CD4-positive, alpha-beta T cell (primary cell): ENCODE data around the gene TUBA3C. TPM values are rescaled to one million over a fixed set of nuclear protein-coding genes. Genes with fewer than 3 reads are reported as not detected.

Source experiments
- ATAC-seq: fragments of 200-7000 bp; cut with Tn5 transposase; one replicate; pipeline ENCODE4 v1.10.0; 2022; ENCODE audit warnings: mild to moderate bottlenecking; ENCODE audit not compliant: poor library complexity
- CTCF ChIA-PET: fragments of 350-600 bp; sonication (Branson Sonifier 250); formaldehyde crosslinking; loops from one replicate; lab custom pipeline; 2021; ENCODE audit warnings: antibody characterized with exemption, inconsistent platforms; lab: Charles Lee
- POLR2A ChIA-PET: fragments of 350-600 bp; sonication (Branson Sonifier 250); formaldehyde crosslinking; loops from one replicate; lab custom pipeline; 2021; ENCODE audit warnings: antibody characterized with exemption, inconsistent platforms; lab: Charles Lee
- DNase-seq, 14 experiments: peaks; one replicate each; pipeline ENCODE4 v3.0.0-alpha.2; 2013 to 2020; ENCODE audit warnings: mixed read lengths in 2 of 14
- H3K27ac ChIP-seq, 2 donors: one replicate each; pipeline versions ENCODE4 v1.5.1 to v1.7.0; 2013; ENCODE audit warnings: low read length in 2 of 2, low read depth in 1 of 2, mild to moderate bottlenecking in 1 of 2
- H3K27me3 ChIP-seq, 2 experiments: 1 replicate in 1 of 2; 2 replicates in 1 of 2; pipeline versions ENCODE4 v1.6.1 to v1.7.0; 2013; ENCODE audit warnings: low read length in 2 of 2, control low read depth in 1 of 2, mild to moderate bottlenecking in 1 of 2, moderate library complexity in 1 of 2; ENCODE audit not compliant: insufficient read depth in 2 of 2, control insufficient read depth in 1 of 2
- H3K36me3 ChIP-seq: one replicate; pipeline ENCODE4 v1.6.1; 2013; ENCODE audit warnings: low read length, control low read depth; ENCODE audit not compliant: insufficient read depth
- H3K4me1 ChIP-seq: one replicate; pipeline ENCODE4 v1.6.1; 2013; ENCODE audit warnings: low read length, control low read depth; ENCODE audit not compliant: insufficient read depth
- H3K4me3 ChIP-seq: one replicate; pipeline ENCODE4 v1.5.1; 2013; ENCODE audit warnings: mild to moderate bottlenecking, low read length, moderate library complexity
- H3K9me3 ChIP-seq, 2 experiments: 1 replicate in 1 of 2; 2 replicates in 1 of 2; pipeline versions ENCODE4 v1.6.1 to v1.7.0; 2013; ENCODE audit warnings: low read length in 2 of 2, mild to moderate bottlenecking in 2 of 2, control low read depth in 1 of 2, moderate library complexity in 1 of 2; ENCODE audit not compliant: control insufficient read depth in 1 of 2, insufficient read depth in 1 of 2
- H3K27ac Mint-ChIP-seq: one replicate; pipeline ENCODE4 v1.8.0; 2020; ENCODE audit warnings: mixed read lengths
- H3K27me3 Mint-ChIP-seq: one replicate; pipeline ENCODE4 v1.8.0; 2021; ENCODE audit warnings: mixed read lengths
- H3K36me3 Mint-ChIP-seq: one replicate; pipeline ENCODE4 v1.8.0; 2021; ENCODE audit warnings: low read depth, mixed read lengths
- H3K4me1 Mint-ChIP-seq: one replicate; pipeline ENCODE4 v1.8.0; 2021; ENCODE audit warnings: low read depth, mixed read lengths
- H3K4me3 Mint-ChIP-seq: one replicate; pipeline ENCODE4 v1.8.0; 2020; ENCODE audit warnings: mild to moderate bottlenecking, mixed read lengths
- H3K9me3 Mint-ChIP-seq: one replicate; pipeline ENCODE4 v1.8.0; 2020; ENCODE audit warnings: mixed read lengths
- CTCF ChIP-seq: fragments of 200-600 bp; IDR thresholded peaks from one replicate; pipeline ENCODE4 v1.8.0; 2022; ENCODE audit warnings: antibody characterized with exemption, mild to moderate bottlenecking
- intact Hi-C, 2 experiments: fragments of 100-400 bp; cut with DNase I in 1 of 2; cut with micrococcal nuclease in 1 of 2; formaldehyde crosslinking; loops; one replicate each; pipeline versions ENCODE4 v1.15.1 to v1.9.0; 2023 to 2025; cut with DNase I, micrococcal nuclease
- total RNA-seq, 174 experiments: library from RNA in 2 of 174; stranded (reverse) in 2 of 174; gene quantifications; one replicate each; pipeline ENCODE4 v1.2.3 and lab custom pipeline; 2021 to 2026

Gene TUBA3C
- total RNA-seq, 2 experiments from 2014 or later, result not detected

GRCh38 chr13:19156013-19156825 is 25.4 kb downstream of the TUBA3C start:
- H3K36me3 ChIP-seq, result no peaks in the 10 kb centered on the region

GRCh38 chr13:19155321-19155861 is 26.2 kb downstream of the TUBA3C start:
- H3K36me3 Mint-ChIP-seq, result no peaks in the 10 kb centered on the region

More at GRCh38 chr13:19156013-19156825, 25.4 kb downstream of the TUBA3C start:
- Mint-ChIP-seq H3K27me3 (no peaks in the 10 kb centered on the region), H3K27ac (no peak overlapping the region), H3K36me3 (no peaks in the 10 kb centered on the region), H3K4me3 (no peak overlapping the region), H3K4me1 (no peaks in the 10 kb centered on the region), H3K9me3 (no peaks in the 10 kb centered on the region)
- H3K9me3 ChIP-seq, result peaks cover 0 to 67% of the 10 kb centered on the region in 2 experiments
- no peak for DNase-seq
- no peaks in the 10 kb centered on the region for H3K27me3 ChIP-seq
- intact Hi-C loops, result no loop called here
- no peak overlapping the region for H3K4me3 ChIP-seq
- ChIA-PET CTCF (no interaction called here), POLR2A (no interaction called here)
- H3K27ac ChIP-seq, result no peak overlapping the region
- H3K4me1 ChIP-seq, result no peaks in the 10 kb centered on the region
- ATAC-seq, result no peak
- TF ChIP-seq CTCF, result no peak

GRCh38 chr13:19154843-19155242 is 26.8 kb downstream of the TUBA3C start:
- H3K27me3 Mint-ChIP-seq, result no peaks in the 10 kb centered on the region
- no peaks in the 10 kb centered on the region for H3K4me1 Mint-ChIP-seq
- no peak overlapping the region for H3K27ac Mint-ChIP-seq
- CTCF ChIA-PET, result no interaction called here
- no peak for TF ChIP-seq CTCF
- ATAC-seq (no peak), DNase-seq (no peak)
- H3K4me1 ChIP-seq, result no peaks in the 10 kb centered on the region
- H3K27ac ChIP-seq, result no peak overlapping the region
- POLR2A ChIA-PET, result no interaction called here
- intact Hi-C loops, result no loop called here
- no peaks in the 10 kb centered on the region for H3K27me3 ChIP-seq
- no peaks in the 10 kb centered on the region for H3K9me3 Mint-ChIP-seq
- no peak overlapping the region for H3K4me3 Mint-ChIP-seq
- no peak overlapping the region for H3K4me3 ChIP-seq
- peaks cover 0 to 71% of the 10 kb centered on the region in 2 experiments for H3K9me3 ChIP-seq
- H3K36me3 Mint-ChIP-seq, result no peaks in the 10 kb centered on the region
- no peaks in the 10 kb centered on the region for H3K36me3 ChIP-seq

More at GRCh38 chr13:19155321-19155861, 26.2 kb downstream of the TUBA3C start:
- Histone ChIP-seq H3K9me3 (peaks cover 0 to 65% of the 10 kb centered on the region in 2 experiments), H3K4me3 (no peak overlapping the region), H3K27me3 (no peaks in the 10 kb centered on the region), H3K27ac (no peak overlapping the region), H3K36me3 (no peaks in the 10 kb centered on the region), H3K4me1 (no peaks in the 10 kb centered on the region)
- no peaks in the 10 kb centered on the region for H3K27me3 Mint-ChIP-seq
- ATAC-seq (no peak), DNase-seq (no peak)
- intact Hi-C loops, result no loop called here
- POLR2A ChIA-PET, result no interaction called here
- H3K27ac Mint-ChIP-seq, result no peak overlapping the region
- no peak for TF ChIP-seq CTCF
- CTCF ChIA-PET, result no interaction called here
- H3K9me3 Mint-ChIP-seq, result no peaks in the 10 kb centered on the region
- H3K4me1 Mint-ChIP-seq, result no peaks in the 10 kb centered on the region
- no peak overlapping the region for H3K4me3 Mint-ChIP-seq
